Gastrocnemius medialis (tissue), 4 donors: Measurements from ENCODE around the gene DZIP1L. TPM values are rescaled to one million over a fixed set of nuclear protein-coding genes. Genes with fewer than 3 reads are reported as not detected.
"Not testable (repeated sequence)": the region's sequence is repeated elsewhere in the genome, so short reads cannot be mapped to it uniquely, and the experiment has no call there.

ENCODE experiments used
- ATAC-seq, 2 donors: fragments of 150-250 bp; one replicate each; pipeline ENCODE4 v1.9.1; 2016
- DNase-seq, 2 donors: peaks; one replicate each; pipeline ENCODE4 v3.0.0-alpha.2; 2019
- H3K27ac ChIP-seq, 4 donors: fragments of 200-600 bp; sonication (generic); 1 replicate in 1 of 4; 2 replicates in 3 of 4; pipeline ENCODE4 v1.5.1; 2016 to 2018; ENCODE audit warnings: mild to moderate bottlenecking in 2 of 4, moderate library complexity in 1 of 4
- H3K27me3 ChIP-seq, 3 donors: fragments of 200-600 bp; sonication (generic) in 2 of 3; 1 replicate in 1 of 3; 2 replicates in 2 of 3; pipeline versions ENCODE4 v1.5.1 to v1.6.0; 2016 to 2019; ENCODE audit warnings: mild to moderate bottlenecking in 1 of 3, moderate library complexity in 1 of 3
- H3K36me3 ChIP-seq, 2 donors: fragments of 200-600 bp; sonication (generic) in 1 of 2; one replicate each; pipeline ENCODE4 v1.5.1; 2017 to 2018
- H3K4me1 ChIP-seq, 2 donors: fragments of 200-600 bp; sonication (generic) in 1 of 2; one replicate each; pipeline ENCODE4 v1.5.1; 2016 to 2017; ENCODE audit warnings: mild to moderate bottlenecking in 2 of 2
- H3K4me3 ChIP-seq, 4 donors: fragments of 200-600 bp; sonication (generic) in 3 of 4; 1 replicate in 1 of 4; 2 replicates in 3 of 4; pipeline ENCODE4 v1.5.1; 2016 to 2019; ENCODE audit warnings: mild to moderate bottlenecking in 2 of 4
- H3K9me3 ChIP-seq, 3 donors: fragments of 200-600 bp; sonication (generic) in 2 of 3; 1 replicate in 1 of 3; 2 replicates in 2 of 3; pipeline ENCODE4 v1.5.1; 2016 to 2019
- POLR2A ChIP-seq, 2 donors: fragments of 450-650 bp; IDR thresholded peaks; one replicate each; pipeline ENCODE4 v1.6.1; 2017; ENCODE audit warnings: antibody characterized with exemption in 2 of 2, mild to moderate bottlenecking in 2 of 2, moderate library complexity in 2 of 2
- in situ Hi-C, 4 donors: fragments of 200-750 bp; cut with MboI; loops; one replicate each; pipeline versions ENCODE4 v1.15.0 to v1.8.0; 2017; ENCODE audit warnings: low sequenced_read_pairs in 4 of 4
- intact Hi-C: fragments of 100-400 bp; cut with DNase I; formaldehyde crosslinking; loops from one replicate; pipeline ENCODE4 v1.15.1; 2023; ENCODE audit warnings: low total_unique reads
- total RNA-seq, 4 donors: library from RNA; depleted of rRNA; stranded (reverse); fragments of >200 nt; gene quantifications; one replicate each; pipeline versions ENCODE4 v1.1.0 to v1.2.3, GENCODE V29; 2016
- TF ChIP-seq, protein P1 (sequence below), 5 experiments: fragments of 450-650 bp in 3 of 5; fragments of 200-600 bp in 2 of 5; sonication (generic) in 2 of 5; IDR thresholded peaks in 4 of 5; conservative IDR thresholded peaks in 1 of 5; 1 replicate in 4 of 5; 2 replicates in 1 of 5; pipeline ENCODE4 v1.5.1; 2016 to 2019; ENCODE audit warnings: antibody characterized with exemption in 5 of 5, mild to moderate bottlenecking in 3 of 5, moderate library complexity in 3 of 5

DZIP1L gene
- total RNA-seq, 4 donors from 2014 or later, result 1.1 to 3.3 (median 1.5) TPM

DNA sequence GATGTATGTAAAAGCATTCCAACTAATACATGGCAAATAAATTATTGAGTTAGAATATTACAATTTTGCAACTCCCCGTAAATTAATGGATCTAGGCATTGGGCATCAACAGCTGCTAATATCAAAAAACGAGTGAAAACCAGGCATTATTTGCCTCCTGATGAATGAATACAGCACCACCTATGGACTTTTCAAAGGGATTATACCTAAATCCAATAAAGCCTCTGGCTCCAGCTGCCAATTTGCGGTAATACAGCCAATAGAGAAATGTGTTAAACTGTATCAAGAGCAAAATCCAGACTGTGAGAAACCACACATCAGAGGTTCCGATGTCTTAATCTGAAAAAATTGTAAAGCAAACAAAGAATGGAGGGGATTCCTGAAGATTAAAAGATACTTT, 33.1 kb upstream of the DZIP1L start:
- no peak overlapping the region for H3K4me3 ChIP-seq
- no peaks in the 10 kb centered on the region for H3K36me3 ChIP-seq
- in situ Hi-C loops (no loop called here), intact Hi-C loops (no loop called here)
- no peak overlapping the region for H3K27ac ChIP-seq
- DNase-seq (no peak), ATAC-seq (no peak)
- no peaks in the 10 kb centered on the region for H3K27me3 ChIP-seq
- TF ChIP-seq, protein P1, sequence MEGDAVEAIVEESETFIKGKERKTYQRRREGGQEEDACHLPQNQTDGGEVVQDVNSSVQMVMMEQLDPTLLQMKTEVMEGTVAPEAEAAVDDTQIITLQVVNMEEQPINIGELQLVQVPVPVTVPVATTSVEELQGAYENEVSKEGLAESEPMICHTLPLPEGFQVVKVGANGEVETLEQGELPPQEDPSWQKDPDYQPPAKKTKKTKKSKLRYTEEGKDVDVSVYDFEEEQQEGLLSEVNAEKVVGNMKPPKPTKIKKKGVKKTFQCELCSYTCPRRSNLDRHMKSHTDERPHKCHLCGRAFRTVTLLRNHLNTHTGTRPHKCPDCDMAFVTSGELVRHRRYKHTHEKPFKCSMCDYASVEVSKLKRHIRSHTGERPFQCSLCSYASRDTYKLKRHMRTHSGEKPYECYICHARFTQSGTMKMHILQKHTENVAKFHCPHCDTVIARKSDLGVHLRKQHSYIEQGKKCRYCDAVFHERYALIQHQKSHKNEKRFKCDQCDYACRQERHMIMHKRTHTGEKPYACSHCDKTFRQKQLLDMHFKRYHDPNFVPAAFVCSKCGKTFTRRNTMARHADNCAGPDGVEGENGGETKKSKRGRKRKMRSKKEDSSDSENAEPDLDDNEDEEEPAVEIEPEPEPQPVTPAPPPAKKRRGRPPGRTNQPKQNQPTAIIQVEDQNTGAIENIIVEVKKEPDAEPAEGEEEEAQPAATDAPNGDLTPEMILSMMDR (IDR thresholded peaks at IDR 0.05 in 4 of 5, conservative IDR thresholded peaks at IDR 0.05 in 1 of 5), result no peak
- no peak for TF ChIP-seq POLR2A (IDR thresholded peaks at IDR 0.05)
- peaks cover 0 to 5% (median 0%) of the 10 kb centered on the region in 3 donors for H3K9me3 ChIP-seq
- H3K4me1 ChIP-seq, result no peaks in the 10 kb centered on the region

DNA sequence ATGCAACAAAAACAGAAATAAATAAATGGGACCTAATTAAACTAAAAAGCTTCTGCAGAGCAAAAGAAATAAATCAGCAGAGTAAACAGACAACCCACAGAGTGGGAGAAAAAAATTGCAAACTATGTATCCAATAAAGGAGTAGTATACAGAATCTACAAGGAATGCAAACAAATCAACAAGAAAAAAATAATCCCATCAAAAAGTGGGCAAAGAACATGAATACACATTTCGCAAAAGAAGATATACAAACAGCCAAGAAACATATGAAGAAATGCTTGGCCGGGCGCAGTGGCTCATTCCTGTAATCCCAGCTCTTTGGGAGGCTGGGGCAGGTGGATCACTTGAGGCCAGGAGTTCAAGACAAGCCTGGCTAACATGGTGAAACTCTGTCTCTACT, 26.8 kb upstream of the DZIP1L start:
- ATAC-seq, H3K4me3 ChIP-seq, intact Hi-C loops, DNase-seq, H3K4me1 ChIP-seq, H3K27ac ChIP-seq, in situ Hi-C loops, H3K27me3 ChIP-seq, H3K36me3 ChIP-seq, H3K9me3 ChIP-seq: not testable (repeated sequence)

DNA sequence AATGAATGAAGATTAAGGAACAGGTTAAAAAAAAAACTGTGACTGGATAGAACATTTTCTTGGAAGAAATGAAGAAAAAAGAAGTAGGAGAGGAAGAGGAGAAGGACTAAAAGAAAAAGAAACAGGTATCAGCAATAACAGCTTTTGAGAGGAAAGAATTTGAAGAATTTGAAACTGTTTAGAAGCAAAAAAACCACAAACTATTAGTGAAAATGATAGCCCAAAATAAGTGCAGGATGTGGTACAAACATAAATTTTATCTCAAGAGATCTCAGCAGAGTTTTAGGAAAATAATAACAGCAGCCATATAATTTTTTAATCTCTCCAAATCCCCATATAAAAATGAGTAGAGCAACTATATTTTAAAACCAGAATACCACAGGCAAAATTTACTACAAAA, 25.5 kb upstream of the DZIP1L start:
- in situ Hi-C loops (no loop called here), intact Hi-C loops (no loop called here)
- no peak overlapping the region for H3K4me3 ChIP-seq
- H3K27me3 ChIP-seq, result no peaks in the 10 kb centered on the region
- DNase-seq, result no peak
- peaks cover 0 to 5% (median 0%) of the 10 kb centered on the region in 3 donors for H3K9me3 ChIP-seq
- H3K4me1 ChIP-seq, result no peaks in the 10 kb centered on the region
- no peaks in the 10 kb centered on the region for H3K36me3 ChIP-seq
- ATAC-seq, result no peak
- TF ChIP-seq, protein P1 (IDR thresholded peaks at IDR 0.05 in 4 of 5, conservative IDR thresholded peaks at IDR 0.05 in 1 of 5), result no peak
- TF ChIP-seq POLR2A (IDR thresholded peaks at IDR 0.05), result no peak
- no peak overlapping the region for H3K27ac ChIP-seq

DNA sequence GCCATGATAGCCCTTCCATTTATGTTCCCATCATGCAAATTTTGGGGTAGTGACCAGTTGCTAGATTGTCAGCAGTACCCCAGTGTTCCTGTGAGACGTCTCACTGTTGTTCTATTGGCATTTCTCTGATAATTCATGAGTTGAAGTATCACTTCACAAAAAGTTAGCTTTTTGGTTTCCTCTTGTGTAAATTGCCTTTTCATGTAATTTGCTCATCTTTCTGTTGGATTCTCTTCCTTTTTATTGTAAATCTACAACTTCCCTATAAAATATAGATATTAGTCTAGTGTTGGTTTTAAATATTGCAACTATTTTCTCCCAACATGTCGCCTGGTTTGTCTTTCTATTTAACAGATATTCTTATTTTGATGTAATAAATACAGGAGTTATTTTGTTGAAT, 24.3 kb upstream of the DZIP1L start:
- Histone ChIP-seq H3K27ac (no peak overlapping the region), H3K4me1 (no peaks in the 10 kb centered on the region), H3K9me3 (peaks cover 0 to 5% (median 0%) of the 10 kb centered on the region in 3 donors), H3K4me3 (no peak overlapping the region), H3K27me3 (no peaks in the 10 kb centered on the region), H3K36me3 (no peaks in the 10 kb centered on the region)
- intact Hi-C loops (no loop called here), in situ Hi-C loops (no loop called here)
- DNase-seq, result no peak
- TF ChIP-seq POLR2A (IDR thresholded peaks at IDR 0.05), result no peak
- TF ChIP-seq, protein P1 (IDR thresholded peaks at IDR 0.05 in 4 of 5, conservative IDR thresholded peaks at IDR 0.05 in 1 of 5), result no peak
- ATAC-seq, result no peak

DNA sequence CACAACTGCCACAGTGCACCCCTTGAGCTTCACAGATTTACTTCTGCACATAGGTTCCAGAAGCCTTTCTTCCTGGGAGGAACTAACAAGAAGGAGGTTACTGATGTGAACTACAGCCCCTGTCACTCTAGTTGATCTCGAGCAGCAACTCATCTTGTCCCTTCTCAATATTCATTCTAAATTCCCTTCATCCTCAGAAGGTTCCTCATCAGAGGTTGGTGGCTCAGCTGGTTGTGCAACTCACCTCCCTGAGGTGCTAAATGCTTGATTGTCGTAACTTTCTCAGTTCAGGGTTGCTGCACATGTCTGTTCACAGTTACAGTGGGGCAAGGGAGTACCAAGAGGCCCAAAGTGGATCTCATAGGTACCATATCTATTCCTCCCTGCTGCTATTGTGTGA, 22.5 kb upstream of the DZIP1L start:
- no peak for ATAC-seq
- Histone ChIP-seq H3K4me3 (no peak overlapping the region), H3K27me3 (no peaks in the 10 kb centered on the region), H3K36me3 (no peaks in the 10 kb centered on the region), H3K27ac (no peak overlapping the region), H3K4me1 (no peaks in the 10 kb centered on the region), H3K9me3 (no peaks in the 10 kb centered on the region)
- in situ Hi-C loops, result no loop called here
- DNase-seq, result no peak
- TF ChIP-seq POLR2A (IDR thresholded peaks at IDR 0.05), result no peak
- intact Hi-C loops, result no loop called here

DNA sequence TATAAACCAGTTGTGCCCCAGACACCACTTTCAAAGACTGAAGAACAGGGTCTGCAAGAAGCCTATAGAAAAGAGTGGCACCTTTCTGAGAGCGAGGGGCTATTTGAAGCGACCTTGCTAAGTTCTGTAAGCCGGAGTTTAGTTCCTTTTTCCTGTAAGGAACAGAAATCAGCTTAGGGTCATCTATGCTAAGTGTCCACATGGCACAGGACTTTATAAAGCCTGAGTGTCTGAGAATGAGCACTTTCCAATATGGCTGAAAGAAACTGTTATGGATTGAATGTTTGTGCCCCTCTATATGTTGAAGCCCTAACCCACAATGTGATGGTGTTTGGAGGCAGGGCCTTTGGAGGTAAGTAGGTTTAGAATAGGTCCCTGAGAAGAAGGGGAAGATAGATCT, 20.8 kb upstream of the DZIP1L start:
- no peaks in the 10 kb centered on the region for H3K9me3 ChIP-seq
- H3K27ac ChIP-seq, result no peak overlapping the region
- DNase-seq, result no peak
- H3K4me3 ChIP-seq, result no peak overlapping the region
- ATAC-seq, result no peak
- TF ChIP-seq, protein P1 (IDR thresholded peaks at IDR 0.05 in 4 of 5, conservative IDR thresholded peaks at IDR 0.05 in 1 of 5), result no peak
- no peak for TF ChIP-seq POLR2A (IDR thresholded peaks at IDR 0.05)
- H3K27me3 ChIP-seq, result no peaks in the 10 kb centered on the region
- in situ Hi-C loops (no loop called here), intact Hi-C loops (no loop called here)
- no peaks in the 10 kb centered on the region for H3K4me1 ChIP-seq
- H3K36me3 ChIP-seq, result no peaks in the 10 kb centered on the region
